Non-pigmented ciliary epithelial cell (primary cell): ENCODE measurements around the gene PFDN1.
A peak's percentile ranks its signal among the peaks of the same experiment; 100 is the strongest.

Source experiments
- DNase-seq: peaks from one replicate; pipeline ENCODE4 v3.0.0-alpha.2; 2010; ENCODE audit warnings: low read depth

The PFDN1 gene

GRCh38 chr5:140296289-140296688 lies 6.6 kb downstream of the PFDN1 start:
- DNase-seq, result no peak

- peak; percentile 98 for DNase-seq
Measured at GRCh38 chr5:140295414-140295813, 7.5 kb downstream of the PFDN1 start.

DNA sequence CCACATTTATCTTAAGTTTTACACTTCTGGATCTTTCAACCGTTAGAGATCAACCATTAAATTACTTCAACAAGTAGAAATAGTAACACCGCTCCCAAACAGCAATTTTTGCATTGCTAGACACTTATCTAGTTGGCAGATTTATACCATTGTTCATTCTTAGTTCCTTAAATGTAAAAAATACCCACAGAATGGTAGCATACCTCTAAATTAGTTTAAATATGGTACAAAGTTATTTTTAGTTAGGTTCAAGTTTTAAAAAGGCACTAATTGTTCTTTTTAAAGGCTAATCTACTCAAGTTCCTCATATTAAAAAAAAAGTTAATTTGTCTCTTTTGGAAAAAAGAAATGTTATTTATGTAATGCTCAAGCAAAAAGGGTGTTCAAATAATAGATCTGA lies 8.1 kb downstream of the PFDN1 start:
- DNase-seq, result no peak

DNA sequence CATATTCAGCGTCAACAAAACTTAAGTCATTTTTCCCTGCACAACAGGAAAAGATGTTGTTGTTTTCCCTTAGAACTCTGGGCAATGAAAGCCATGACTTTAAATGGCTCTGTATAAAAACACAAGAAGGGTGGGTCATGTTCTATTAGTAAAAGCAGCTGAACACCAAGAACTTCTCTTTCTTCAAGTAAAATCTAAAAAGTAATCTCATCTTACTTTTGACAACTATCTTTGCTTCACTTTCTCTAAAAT lies 9.1 kb downstream of the PFDN1 start:
- DNase-seq, result no peak

- no peak for DNase-seq
Measured at GRCh38 chr5:140293091-140293848, 9.6 kb downstream of the PFDN1 start.

GRCh38 chr5:140292212-140293036 lies 10.5 kb downstream of the PFDN1 start:
- peak; percentile 32 for DNase-seq

- DNase-seq, result no peak
Measured at GRCh38 chr5:140287801-140288521, 14.9 kb downstream of the PFDN1 start.

- DNase-seq, result no peak
Measured at GRCh38 chr5:140286424-140286823, 16.5 kb downstream of the PFDN1 start.

DNA sequence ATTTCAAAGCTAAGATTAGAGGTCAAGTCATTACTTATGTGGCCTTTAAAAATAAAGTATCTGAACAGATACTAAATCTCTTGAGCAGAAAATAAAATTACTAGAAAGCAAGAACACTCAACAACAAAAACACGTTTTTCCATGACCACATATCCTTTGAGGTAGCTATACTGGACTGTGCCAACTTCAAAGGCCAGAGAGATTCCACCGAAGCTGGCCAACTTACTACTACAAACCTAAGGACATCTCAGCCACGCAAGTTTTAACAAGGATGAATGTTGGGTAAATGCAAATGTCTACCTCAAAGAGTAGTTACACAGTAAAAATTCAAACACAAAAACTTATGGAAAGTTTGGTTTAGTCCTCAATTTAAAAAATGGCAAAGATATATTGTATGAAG lies 18.9 kb downstream of the PFDN1 start:
- DNase-seq, result no peak

DNA sequence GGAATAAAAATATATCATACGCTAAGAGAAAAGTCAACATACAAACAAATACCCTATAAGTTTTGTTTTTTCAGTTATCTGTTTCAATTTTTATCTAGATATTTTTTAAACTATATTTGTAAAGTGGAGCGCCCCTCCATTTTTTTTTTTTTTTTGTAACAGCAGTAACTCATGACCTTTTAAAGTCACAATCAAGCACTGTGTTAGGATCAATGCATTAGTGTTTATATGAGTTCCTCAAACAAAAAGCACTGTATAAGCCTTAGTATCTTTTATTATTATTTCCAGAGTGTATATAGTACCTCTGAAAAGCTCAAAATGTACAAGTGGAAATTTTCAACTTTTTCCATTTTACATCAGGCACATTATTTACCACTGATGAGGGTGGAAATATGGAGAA lies 20.6 kb downstream of the PFDN1 start:
- no peak for DNase-seq

DNA sequence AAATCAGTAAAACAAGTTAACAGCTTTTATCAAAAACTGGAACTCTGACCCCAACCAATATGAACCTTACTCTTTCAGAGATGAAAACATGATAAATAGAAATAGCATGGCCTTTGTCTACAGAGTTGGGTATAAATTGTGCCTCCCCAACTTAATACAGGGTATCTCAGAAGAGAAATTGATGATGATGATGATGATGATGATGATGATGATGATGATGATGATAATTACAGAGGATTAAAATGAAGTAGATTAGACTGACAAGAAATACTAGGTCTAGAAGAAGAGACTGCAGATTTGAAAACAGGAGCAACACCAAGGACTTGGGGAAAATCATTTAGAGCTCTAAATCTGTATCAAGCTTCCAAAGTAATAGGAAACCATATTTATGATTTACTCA lies 27.1 kb downstream of the PFDN1 start:
- DNase-seq, result no peak

- DNase-seq, result no peak
Measured at GRCh38 chr5:140273401-140273877, 29.5 kb downstream of the PFDN1 start.

- DNase-seq, result no peak
Measured at GRCh38 chr5:140270008-140270407, 32.9 kb downstream of the PFDN1 start.

DNA sequence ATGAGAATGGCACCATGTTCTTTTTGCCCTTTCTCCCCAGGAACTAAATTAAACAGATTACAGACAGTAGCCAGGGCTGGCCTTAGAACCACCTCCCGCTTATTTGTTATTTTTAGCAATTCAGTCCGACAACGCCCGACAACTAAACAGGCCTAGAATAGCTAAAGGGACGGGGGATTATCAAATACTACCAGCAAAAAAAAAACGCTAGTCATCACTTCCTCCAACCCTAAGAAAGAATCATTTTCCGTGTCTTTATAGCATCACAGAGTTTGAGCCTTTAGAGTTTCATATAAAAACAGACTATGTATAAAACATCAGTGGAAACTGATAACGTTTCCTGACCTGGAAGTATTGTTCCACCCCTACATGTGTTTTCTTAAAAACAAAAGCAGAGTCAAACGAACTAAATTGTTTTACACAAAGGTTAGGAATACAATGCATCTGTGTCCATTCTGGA lies 35.3 kb downstream of the PFDN1 start:
- no peak for DNase-seq

GRCh38 chr5:140267201-140267540 lies 35.7 kb downstream of the PFDN1 start:
- no peak for DNase-seq

DNA sequence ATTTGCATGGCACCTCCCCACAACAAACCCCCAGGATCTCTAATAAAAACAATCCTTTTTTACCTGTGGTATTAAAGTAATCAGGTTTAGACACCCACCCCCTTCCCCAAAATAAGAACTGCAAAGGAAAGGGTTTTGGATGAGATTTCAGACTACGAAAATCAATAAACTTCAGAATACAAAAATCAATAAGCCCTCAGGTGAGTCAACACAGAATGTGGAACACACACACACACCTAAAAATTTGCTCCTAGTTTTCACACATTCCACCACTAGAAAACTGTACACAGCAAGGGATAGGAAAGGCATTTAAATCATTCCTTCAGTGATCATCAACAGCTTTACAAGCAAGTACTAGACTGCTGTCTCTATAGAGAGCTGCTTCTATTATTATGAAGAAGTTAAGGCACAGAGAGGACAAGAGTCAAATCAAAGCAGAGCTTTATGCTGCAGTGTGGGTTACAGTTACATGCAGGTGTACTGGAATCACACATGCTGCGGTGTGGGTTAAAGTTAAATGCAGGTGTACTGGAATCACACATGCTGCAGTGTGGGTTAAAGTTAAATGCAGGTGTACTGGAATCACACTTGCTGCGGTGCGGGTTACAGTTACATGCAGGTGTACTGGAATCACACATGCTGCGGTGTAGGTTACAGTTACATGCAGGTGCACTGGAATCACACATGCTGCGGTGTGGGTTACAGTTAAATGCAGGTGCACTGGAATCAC lies 36.3 kb downstream of the PFDN1 start:
- no peak for DNase-seq

DNA sequence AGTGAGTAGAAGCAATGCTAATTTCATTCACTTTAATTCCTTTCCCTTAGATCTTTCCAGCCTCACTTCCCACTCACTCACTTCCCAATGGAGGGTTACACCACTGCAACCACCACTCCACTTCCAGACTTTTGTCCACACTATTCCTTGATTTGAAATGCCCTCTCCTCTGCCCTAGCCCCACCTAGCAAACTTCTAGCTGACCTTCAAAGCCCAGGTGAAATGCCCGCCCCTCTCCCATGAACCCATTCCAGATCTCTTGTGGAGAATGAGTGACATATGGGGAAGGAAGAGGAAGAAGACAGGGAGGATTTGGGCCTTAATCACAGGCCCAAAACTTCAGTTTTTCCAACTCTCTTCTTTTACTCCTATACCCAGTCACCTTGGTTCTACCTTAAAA lies 37.1 kb downstream of the PFDN1 start:
- DNase-seq, result no peak

- no peak for DNase-seq
Measured at GRCh38 chr5:140262839-140263238, 40.1 kb downstream of the PFDN1 start.

- no peak for DNase-seq
Measured at GRCh38 chr5:140262221-140262620, 40.7 kb downstream of the PFDN1 start.

DNA sequence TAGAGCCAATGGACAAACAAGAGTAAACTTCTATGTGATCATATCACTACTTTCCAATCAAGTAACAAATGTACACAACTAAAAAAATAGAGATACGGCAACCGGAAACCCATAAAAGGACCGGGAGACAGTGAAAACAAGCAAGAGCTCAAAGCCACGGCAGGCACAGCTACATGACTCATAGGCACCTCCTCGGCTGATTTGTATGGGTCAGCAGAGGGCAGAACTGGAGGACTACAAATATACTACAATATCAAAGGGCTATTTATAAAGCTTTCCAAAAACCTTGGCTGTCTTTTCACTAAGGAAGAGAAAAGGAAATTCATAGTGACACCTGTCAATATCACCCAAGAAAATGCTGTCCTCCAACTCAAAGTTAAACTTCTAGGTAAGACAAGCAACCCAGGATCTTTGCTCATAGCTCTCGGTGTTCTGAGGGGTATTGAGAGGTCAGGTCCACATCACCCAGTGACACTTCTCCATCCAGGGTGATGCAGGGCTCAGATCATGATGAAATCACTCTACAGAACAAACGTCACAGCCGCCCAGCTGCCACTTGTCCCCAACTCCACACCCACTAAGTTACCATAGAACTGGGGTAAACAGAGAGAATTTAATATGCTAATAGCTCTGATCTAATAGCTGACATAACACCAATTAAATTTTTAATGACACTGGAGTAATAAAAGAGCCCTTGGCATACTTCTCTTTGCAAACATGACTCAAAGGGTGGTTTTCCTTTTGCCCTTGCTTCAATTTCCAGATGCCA lies 41.3 kb downstream of the PFDN1 start:
- DNase-seq, result peak; percentile 83

- DNase-seq, result no peak
Measured at GRCh38 chr5:140260089-140260656, 42.7 kb downstream of the PFDN1 start.
